Inferior parietal cortex (tissue), 1 donor: ENCODE results near the gene MRPL20.
A peak's percentile ranks its signal among the peaks of the same experiment; 100 is the strongest.
"Not testable (repeated sequence)": the region's sequence is repeated elsewhere in the genome, so short reads cannot be mapped to it uniquely, and the experiment has no call there.

ENCODE experiments used
- DNase-seq: peaks from one replicate; pipeline ENCODE4 v3.0.0-alpha.2; 2016; ENCODE audit errors: extremely low spot score

Gene MRPL20

DNA sequence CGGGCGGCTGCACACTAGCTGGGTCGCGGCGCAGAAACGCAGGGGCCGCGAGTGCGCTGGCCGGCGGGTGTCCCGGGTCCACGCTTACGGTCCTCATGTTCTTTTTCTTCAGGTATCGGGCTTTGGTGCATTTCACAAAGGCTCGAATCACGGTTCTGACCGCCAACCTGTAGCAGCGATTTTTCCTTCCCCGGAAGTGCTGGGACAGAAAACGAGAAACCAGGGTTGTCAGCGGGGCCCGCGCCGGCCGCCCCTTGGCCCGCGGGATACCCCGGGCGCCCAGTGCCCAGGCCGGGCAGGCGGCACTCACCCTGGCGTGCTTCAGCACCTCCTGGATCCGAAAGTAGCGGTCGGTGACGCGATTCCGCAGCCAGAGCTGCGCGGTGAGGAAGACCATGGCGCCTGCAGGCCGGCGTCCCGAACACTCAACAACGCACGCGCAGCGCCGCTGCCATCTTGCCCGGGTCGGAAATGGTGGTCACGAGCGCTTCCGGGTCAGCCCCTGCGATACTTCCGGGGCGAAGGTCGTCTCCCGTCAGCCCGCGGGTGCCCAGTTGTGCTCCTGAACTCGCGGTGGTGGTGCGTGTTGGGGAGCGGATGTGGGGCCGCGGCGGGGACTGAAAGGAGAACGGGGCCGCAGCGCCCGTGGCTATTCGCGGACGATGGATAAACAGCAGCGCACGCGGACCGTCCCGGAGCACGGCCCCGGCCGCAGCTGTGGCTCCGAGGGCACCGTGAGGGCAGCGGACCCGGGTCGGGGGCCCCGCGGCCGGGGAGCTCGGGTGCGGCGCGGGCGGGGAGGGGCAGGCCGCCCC, at the start of gene MRPL20:
Gene MRPL20, minus strand, starts transcription at position 473 of the 815 bp plus-strand sequence. Its CDS starts 76 bp downstream, at position 397.
- peak; percentile 97 for DNase-seq

GRCh38 chr1:1456683-1457255, 49.7 kb upstream of the MRPL20 start:
- DNase-seq: not testable (repeated sequence)

GRCh38 chr1:1455934-1456333, 48.8 kb upstream of the MRPL20 start:
- DNase-seq: not testable (repeated sequence)

- no peak for DNase-seq
These were observed 48.3 kb upstream of the MRPL20 start for GRCh38 chr1:1455366-1455884.

DNA sequence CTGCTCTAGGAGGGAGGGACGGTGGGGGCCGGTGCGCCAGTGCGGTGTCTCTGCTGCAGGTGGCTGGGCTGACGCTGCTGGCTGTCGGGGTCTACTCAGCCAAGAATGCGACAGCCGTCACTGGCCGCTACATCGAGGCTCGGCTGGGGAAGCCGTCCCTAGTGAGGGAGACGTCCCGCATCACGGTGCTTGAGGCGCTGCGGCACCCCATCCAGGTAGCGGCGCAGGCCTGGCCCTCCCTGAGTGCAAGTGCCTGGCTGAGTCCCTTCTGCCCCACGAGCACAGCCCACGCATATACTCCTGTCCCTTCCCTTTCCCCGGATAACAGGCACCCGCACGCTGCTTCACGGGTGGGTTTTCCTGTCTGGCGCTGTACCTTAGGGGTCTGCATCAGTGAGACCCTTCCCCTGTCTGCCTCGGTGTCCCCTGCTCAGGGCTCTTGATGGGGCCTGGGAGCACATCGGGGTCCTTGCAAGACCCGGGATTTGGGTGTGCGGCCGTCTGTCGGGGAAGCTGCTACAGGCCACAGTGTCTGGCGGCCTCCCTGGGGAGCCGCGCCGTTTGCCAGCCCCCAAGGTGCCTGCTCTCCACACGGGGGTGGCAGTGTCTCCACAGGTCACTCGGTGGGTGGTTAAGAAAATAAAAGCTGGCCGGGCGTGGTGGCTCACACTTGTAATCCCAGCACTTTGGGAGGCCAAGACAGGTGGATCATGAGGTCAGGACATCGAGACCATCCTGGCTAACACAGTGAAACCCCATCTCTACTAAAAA, 47.4 kb upstream of the MRPL20 start:
- DNase-seq: not testable (repeated sequence)

DNA sequence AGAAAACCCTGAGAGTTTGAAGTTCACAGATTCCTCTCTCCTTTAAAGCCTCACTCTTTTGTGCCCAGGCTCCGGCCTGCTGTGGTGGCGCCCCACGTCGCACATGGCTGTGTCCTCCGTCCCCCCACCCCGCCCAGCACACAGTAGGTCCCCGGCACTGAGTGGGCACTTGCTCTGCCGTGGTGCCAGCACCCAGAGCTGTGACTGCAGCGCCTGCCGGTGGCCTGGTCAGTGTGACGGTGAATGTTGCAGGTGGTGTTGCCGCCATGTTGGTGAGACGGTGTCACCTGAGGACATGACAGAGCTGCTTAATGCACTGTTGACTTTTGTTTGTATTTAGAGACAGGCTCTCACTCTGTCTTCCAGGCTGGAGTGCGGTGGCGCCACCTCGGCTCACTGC, 45.8 kb upstream of the MRPL20 start:
- no peak for DNase-seq

DNA sequence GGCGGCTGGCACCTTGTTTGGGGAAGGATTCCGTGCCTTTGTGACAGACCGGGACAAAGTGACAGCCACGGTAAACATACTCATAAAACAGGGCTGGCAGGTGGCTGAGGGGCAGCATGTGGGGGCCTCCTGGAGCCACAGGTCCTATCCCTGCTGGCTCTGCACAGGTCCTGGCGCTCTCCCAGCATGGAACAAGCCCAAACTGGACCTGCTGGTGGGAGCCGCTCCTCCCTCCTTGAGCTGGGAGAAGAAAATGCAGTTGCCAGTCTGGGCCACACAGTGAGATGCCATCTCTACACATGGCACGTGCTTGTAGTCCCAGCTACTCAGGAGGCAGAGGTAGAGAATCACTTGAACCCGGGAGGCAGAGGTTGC, 45.3 kb upstream of the MRPL20 start:
- DNase-seq: not testable (repeated sequence)

DNA sequence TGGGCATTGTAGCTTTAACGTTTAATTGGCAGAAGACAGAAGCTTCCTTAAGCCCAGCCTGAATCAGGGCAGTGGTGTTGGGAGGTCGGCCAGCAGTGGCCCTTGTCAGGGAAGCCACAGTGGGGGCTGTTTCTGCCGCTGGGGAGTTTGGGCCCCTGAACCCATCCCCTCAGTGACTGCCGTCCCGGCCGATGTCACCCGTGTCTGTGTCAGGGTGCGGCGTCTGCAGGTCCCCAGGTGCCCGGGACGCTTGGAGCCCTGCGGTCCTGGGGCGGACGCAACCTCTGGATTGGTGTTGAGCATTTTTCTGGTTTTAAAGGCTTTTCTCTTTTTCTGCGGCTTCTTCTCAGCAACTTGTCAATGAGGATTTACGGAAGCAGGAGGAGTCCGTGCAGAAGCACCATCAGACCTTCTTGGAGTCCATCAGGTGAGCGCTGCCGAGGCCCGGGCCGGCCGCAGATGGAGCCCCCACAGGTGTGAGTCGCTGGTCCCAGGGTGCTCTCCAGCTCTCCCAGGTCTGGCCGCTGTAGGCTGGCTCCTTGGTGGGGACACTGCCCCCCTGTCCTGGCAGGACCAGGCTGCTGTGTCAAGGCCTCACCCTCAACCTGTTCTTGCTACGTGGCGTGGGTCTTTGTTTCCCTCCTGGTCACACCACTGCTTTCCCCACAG, 44.7 kb upstream of the MRPL20 start:
- no peak for DNase-seq

GRCh38 chr1:1450616-1451015, 43.5 kb upstream of the MRPL20 start:
- DNase-seq: not testable (repeated sequence)

GRCh38 chr1:1449099-1449739, 42.1 kb upstream of the MRPL20 start, which contains the start of gene ATAD3C:
Gene ATAD3C (plus strand): TSS chr1:1449689. CDS start chr1:1450684, 995 bp downstream.
- no peak for DNase-seq

- DNase-seq: not testable (repeated sequence)
These were observed 39.5 kb upstream of the MRPL20 start for GRCh38 chr1:1446631-1447030.

DNA sequence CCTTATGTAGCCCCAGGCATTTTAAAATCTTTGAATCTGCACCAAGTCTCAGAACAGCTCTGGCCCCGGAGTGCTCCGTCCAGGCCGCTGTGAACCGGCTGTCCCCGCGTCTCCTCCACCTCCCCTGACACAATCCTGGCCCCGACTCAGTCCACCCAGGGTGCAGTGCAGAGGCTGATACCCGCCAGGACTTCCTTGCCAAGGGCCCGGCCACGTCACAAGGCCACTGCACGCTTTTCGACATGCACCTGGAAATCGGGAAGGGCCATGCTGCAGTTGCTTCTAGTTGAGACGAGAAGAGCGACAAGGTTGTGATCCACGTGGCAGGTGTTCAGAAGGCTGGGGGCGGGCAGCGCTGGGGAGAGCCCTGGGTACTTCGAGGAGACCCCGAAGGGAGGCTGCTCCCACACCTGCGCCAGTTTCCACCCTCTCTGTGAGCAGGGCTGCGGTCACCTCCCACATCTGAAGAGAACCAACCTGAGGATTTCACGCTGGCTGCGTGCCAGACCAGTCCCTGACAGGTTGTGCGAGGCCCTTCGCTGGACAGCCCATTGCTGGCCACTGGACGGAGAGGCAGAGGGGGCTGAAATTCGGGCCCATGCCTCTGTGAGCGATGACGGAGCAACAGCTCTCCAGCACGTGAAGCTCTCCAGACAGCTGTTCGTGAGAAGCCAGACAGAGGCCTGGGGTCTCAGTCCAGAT, 35.1 kb upstream of the MRPL20 start:
- no peak for DNase-seq

- DNase-seq: no peak
These were observed 34.2 kb upstream of the MRPL20 start for GRCh38 chr1:1441002-1441888.

DNA sequence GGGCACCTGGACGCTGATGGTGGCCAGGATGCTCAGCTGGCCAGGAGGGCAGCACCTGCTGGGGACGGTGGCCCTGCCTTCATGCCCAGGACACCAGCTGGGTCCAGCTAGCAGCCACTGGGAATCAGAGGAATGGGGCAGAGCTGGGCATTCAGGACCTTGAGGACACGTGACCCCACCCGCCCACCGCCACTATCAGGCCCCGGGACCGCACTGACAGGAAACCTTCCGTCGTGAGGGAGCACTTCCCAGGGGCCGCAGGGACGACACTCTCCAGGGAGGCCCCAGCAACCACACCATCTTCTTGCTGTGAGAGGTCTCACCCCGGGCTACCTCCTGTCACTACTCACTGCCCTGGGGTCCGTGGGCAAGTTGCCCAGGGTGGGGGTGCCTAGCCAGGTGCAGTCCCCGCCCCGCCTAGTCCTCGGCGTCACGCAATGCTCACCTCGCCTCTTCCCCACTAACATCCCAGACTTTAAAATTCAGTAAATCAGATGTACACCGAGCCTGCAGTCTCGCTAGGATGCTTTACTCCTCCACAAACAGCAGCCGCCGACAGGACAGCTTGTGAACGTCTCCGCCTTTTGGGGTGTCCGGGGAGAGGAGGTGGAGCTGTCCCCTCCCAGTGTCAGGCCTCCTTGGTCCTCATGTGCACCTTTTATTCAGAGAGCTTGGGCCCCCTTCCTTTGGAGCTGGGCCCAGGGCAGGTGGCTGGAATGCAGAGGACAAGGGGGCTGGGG, 33.3 kb upstream of the MRPL20 start:
- no peak for DNase-seq

DNA sequence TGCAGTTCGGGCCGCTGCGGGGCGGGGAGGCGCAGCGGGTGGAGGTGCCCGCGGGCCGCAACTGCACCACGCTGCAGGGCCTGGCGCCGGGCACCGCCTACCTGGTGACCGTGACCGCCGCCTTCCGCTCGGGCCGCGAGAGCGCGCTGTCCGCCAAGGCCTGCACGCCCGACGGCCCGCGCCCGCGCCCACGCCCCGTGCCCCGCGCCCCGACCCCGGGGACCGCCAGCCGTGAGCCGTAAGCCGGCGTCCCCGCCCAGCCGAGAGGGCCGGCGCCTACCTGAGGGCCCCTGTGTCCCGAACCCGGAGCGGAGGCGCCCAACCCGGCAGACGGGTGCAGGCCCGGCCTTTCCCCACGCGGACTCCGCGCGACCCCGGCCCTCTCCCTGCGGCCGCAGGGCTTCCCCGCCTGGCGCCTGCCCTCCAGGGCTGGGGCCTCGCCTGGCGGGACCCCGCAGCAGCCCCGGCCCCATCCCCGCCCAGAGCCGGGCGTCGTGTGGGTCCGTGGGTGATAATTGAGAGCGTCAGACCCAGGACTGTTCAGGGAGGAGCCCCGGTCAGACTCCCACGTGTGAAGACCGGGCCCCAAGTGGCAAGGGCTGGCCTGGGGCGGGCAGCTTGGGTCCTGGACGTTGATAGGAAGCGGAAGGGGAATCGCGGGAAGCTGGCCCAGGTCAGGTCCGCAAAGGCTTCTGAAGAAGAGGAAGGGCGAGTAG, 32.6 kb upstream of the MRPL20 start:
- no peak for DNase-seq

DNA sequence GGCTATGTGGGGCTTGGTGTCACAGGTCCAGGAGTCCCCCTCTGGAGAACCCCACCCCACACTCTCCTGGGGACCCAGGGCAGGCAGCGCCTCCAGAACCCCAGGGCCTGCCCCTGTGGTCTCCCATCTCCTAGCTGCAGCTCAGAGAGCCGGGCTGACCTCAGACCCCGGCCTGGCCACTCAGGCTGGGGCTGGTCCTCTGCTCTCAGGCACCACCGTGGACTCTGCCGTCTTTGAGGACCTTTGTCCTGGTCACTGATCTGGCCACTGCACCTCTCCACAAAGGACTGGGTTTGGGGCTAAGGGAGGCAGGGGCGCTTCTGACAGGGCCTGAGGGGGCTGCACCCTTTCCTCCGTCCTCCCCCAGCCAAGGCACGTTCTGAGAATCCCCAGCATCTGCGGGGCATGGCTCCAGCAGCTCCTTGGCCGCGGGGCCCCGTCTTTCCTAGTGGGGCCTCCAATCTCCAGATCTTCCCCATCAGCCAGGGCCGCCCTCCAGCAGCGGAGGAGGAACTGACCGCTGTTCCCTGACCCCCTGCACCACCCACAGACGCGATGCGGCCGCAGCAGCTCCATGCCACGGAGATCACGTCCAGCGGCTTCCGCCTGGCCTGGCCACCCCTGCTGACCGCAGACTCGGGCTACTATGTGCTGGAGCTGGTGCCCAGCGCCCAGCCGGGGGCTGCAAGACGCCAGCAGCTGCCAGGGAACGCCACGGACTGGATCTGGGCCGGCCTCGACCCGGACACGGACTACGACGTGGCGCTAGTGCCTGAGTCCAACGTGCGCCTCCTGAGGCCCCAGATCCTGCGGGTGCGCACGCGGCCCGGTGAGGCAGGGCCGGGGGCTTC, 31.7 kb upstream of the MRPL20 start:
- DNase-seq: no peak

- DNase-seq: no peak
These were observed 30.8 kb upstream of the MRPL20 start for GRCh38 chr1:1437904-1438376.
